Gastrocnemius medialis (tissue), 4 donors: Measurements from ENCODE around the gene PRRT4. TPM values are rescaled to one million over a fixed set of nuclear protein-coding genes. Genes with fewer than 3 reads are reported as not detected.

ENCODE experiments used
- ATAC-seq, 2 donors: fragments of 150-250 bp; one replicate each; pipeline ENCODE4 v1.9.1; 2016
- DNase-seq, 2 donors: peaks; one replicate each; pipeline ENCODE4 v3.0.0-alpha.2; 2019
- H3K27ac ChIP-seq, 4 donors: fragments of 200-600 bp; sonication (generic); 1 replicate in 1 of 4; 2 replicates in 3 of 4; pipeline ENCODE4 v1.5.1; 2016 to 2018; ENCODE audit warnings: mild to moderate bottlenecking in 2 of 4, moderate library complexity in 1 of 4
- H3K27me3 ChIP-seq, 3 donors: fragments of 200-600 bp; sonication (generic) in 2 of 3; 1 replicate in 1 of 3; 2 replicates in 2 of 3; pipeline versions ENCODE4 v1.5.1 to v1.6.0; 2016 to 2019; ENCODE audit warnings: mild to moderate bottlenecking in 1 of 3, moderate library complexity in 1 of 3
- H3K36me3 ChIP-seq, 2 donors: fragments of 200-600 bp; sonication (generic) in 1 of 2; one replicate each; pipeline ENCODE4 v1.5.1; 2017 to 2018
- H3K4me1 ChIP-seq, 2 donors: fragments of 200-600 bp; sonication (generic) in 1 of 2; one replicate each; pipeline ENCODE4 v1.5.1; 2016 to 2017; ENCODE audit warnings: mild to moderate bottlenecking in 2 of 2
- H3K4me3 ChIP-seq, 4 donors: fragments of 200-600 bp; sonication (generic) in 3 of 4; 1 replicate in 1 of 4; 2 replicates in 3 of 4; pipeline ENCODE4 v1.5.1; 2016 to 2019; ENCODE audit warnings: mild to moderate bottlenecking in 2 of 4
- H3K9me3 ChIP-seq, 3 donors: fragments of 200-600 bp; sonication (generic) in 2 of 3; 1 replicate in 1 of 3; 2 replicates in 2 of 3; pipeline ENCODE4 v1.5.1; 2016 to 2019
- POLR2A ChIP-seq, 2 donors: fragments of 450-650 bp; IDR thresholded peaks; one replicate each; pipeline ENCODE4 v1.6.1; 2017; ENCODE audit warnings: antibody characterized with exemption in 2 of 2, mild to moderate bottlenecking in 2 of 2, moderate library complexity in 2 of 2
- in situ Hi-C, 4 donors: fragments of 200-750 bp; cut with MboI; loops; one replicate each; pipeline versions ENCODE4 v1.15.0 to v1.8.0; 2017; ENCODE audit warnings: low sequenced_read_pairs in 4 of 4
- intact Hi-C: fragments of 100-400 bp; cut with DNase I; formaldehyde crosslinking; loops from one replicate; pipeline ENCODE4 v1.15.1; 2023; ENCODE audit warnings: low total_unique reads
- total RNA-seq, 4 donors: library from RNA; depleted of rRNA; stranded (reverse); fragments of >200 nt; gene quantifications; one replicate each; pipeline versions ENCODE4 v1.1.0 to v1.2.3, GENCODE V29; 2016
- TF ChIP-seq, protein P1 (sequence below), 5 experiments: fragments of 450-650 bp in 3 of 5; fragments of 200-600 bp in 2 of 5; sonication (generic) in 2 of 5; IDR thresholded peaks in 4 of 5; conservative IDR thresholded peaks in 1 of 5; 1 replicate in 4 of 5; 2 replicates in 1 of 5; pipeline ENCODE4 v1.5.1; 2016 to 2019; ENCODE audit warnings: antibody characterized with exemption in 5 of 5, mild to moderate bottlenecking in 3 of 5, moderate library complexity in 3 of 5

Gene PRRT4
- total RNA-seq, 4 donors from 2014 or later, result 0.22 to 2.2 (median 0.64) TPM

DNA sequence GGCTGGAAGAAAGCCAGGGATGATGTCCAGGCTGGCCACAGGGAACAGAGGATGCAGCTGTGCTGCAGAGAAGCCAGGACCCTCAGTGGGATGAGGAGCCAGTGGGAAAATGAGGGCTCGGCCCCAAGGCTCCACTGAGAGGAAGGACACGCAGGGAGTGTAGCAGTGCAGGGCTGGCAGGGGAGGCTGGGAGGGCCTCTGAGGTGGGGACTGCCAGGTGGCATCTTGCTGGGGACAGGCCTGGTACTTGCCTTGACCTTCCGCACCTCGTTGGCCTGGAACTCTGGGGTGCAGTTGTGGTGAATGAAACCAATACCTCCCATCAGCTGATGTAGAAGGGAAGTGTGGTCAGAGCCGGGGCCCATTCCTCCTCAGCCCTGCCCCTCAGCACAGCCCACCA lies 39.1 kb upstream of the PRRT4 start:
- DNase-seq, result no peak
- Histone ChIP-seq H3K9me3 (no peaks in the 10 kb centered on the region), H3K27me3 (peaks cover 0 to 4% (median 4%) of the 10 kb centered on the region in 3 donors), H3K36me3 (peaks cover 0 to 14% of the 10 kb centered on the region in 2 donors), H3K27ac (no peak overlapping the region), H3K4me1 (peaks cover 2 to 6% of the 10 kb centered on the region in 2 donors), H3K4me3 (no peak overlapping the region)
- no peak for ATAC-seq
- in situ Hi-C loops, result no loop called here
- TF ChIP-seq, protein P1, sequence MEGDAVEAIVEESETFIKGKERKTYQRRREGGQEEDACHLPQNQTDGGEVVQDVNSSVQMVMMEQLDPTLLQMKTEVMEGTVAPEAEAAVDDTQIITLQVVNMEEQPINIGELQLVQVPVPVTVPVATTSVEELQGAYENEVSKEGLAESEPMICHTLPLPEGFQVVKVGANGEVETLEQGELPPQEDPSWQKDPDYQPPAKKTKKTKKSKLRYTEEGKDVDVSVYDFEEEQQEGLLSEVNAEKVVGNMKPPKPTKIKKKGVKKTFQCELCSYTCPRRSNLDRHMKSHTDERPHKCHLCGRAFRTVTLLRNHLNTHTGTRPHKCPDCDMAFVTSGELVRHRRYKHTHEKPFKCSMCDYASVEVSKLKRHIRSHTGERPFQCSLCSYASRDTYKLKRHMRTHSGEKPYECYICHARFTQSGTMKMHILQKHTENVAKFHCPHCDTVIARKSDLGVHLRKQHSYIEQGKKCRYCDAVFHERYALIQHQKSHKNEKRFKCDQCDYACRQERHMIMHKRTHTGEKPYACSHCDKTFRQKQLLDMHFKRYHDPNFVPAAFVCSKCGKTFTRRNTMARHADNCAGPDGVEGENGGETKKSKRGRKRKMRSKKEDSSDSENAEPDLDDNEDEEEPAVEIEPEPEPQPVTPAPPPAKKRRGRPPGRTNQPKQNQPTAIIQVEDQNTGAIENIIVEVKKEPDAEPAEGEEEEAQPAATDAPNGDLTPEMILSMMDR (IDR thresholded peaks at IDR 0.05 in 4 of 5, conservative IDR thresholded peaks at IDR 0.05 in 1 of 5), result no peak
- TF ChIP-seq POLR2A (IDR thresholded peaks at IDR 0.05), result no peak
- intact Hi-C loops, result no loop called here

DNA sequence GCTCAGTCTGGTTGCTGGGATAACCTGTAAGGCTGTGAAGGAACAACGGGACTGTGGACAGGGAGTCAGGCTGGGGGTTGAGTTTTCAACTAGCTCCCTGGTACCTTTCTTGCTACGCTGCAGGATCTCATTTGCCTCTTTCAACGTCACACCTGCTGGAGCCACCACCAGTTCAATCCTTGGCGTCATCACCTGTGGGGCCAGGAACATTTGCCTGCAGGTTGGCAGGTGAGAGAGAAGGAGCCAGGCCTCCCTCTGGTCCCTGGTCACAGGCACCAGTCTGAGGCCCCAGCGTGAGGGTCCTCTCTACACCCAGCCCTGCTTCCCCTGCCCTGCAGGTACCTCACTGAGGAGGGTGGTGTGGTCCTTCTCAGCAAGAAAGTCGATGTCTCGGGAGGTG lies 38.5 kb upstream of the PRRT4 start:
- ATAC-seq (no peak), DNase-seq (no peak)
- intact Hi-C loops (no loop called here), in situ Hi-C loops (no loop called here)
- Histone ChIP-seq H3K27me3 (peaks cover 0 to under 1% (median 0%) of the 10 kb centered on the region in 3 donors), H3K27ac (no peak overlapping the region), H3K36me3 (peaks cover 0 to 14% of the 10 kb centered on the region in 2 donors), H3K4me3 (no peak overlapping the region), H3K9me3 (no peaks in the 10 kb centered on the region), H3K4me1 (peaks cover 2% of the 10 kb centered on the region in 2 donors)
- TF ChIP-seq, protein P1 (IDR thresholded peaks at IDR 0.05 in 4 of 5, conservative IDR thresholded peaks at IDR 0.05 in 1 of 5), result no peak
- TF ChIP-seq POLR2A (IDR thresholded peaks at IDR 0.05), result no peak

DNA sequence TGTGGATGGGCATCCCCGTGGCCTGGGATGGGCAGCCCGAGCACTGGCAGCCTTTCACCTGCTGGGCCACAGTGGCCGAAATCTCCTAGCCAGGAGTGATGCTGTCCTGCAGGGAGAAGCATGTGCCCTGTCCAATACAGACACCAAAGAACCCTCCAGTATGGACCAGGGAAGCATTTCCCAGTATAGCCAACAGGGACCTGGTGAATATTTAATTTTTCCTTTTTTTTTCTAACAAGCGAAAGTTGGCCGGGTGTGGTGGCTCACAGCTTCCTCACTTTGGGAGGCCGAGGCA lies 37.3 kb upstream of the PRRT4 start:
- no peaks in the 10 kb centered on the region for H3K4me1 ChIP-seq
- intact Hi-C loops, result loop anchor here (1.0 kb wide), 2 partner anchors 27 to 63 kb away; no protein-coding TSS in a partner anchor
- no peaks in the 10 kb centered on the region for H3K27me3 ChIP-seq
- no peak for DNase-seq
- peaks cover 0 to 14% of the 10 kb centered on the region in 2 donors for H3K36me3 ChIP-seq
- in situ Hi-C loops, result no loop called here
- TF ChIP-seq POLR2A (IDR thresholded peaks at IDR 0.05), result no peak
- TF ChIP-seq, protein P1 (IDR thresholded peaks at IDR 0.05 in 4 of 5, conservative IDR thresholded peaks at IDR 0.05 in 1 of 5), result peak in 3 of 5 experiments; percentile 5 to 29 (median 6)
- H3K27ac ChIP-seq, result no peak overlapping the region
- H3K9me3 ChIP-seq, result no peaks in the 10 kb centered on the region
- ATAC-seq, result peak in 1 of 2 donors; percentile 30
- H3K4me3 ChIP-seq, result no peak overlapping the region

DNA sequence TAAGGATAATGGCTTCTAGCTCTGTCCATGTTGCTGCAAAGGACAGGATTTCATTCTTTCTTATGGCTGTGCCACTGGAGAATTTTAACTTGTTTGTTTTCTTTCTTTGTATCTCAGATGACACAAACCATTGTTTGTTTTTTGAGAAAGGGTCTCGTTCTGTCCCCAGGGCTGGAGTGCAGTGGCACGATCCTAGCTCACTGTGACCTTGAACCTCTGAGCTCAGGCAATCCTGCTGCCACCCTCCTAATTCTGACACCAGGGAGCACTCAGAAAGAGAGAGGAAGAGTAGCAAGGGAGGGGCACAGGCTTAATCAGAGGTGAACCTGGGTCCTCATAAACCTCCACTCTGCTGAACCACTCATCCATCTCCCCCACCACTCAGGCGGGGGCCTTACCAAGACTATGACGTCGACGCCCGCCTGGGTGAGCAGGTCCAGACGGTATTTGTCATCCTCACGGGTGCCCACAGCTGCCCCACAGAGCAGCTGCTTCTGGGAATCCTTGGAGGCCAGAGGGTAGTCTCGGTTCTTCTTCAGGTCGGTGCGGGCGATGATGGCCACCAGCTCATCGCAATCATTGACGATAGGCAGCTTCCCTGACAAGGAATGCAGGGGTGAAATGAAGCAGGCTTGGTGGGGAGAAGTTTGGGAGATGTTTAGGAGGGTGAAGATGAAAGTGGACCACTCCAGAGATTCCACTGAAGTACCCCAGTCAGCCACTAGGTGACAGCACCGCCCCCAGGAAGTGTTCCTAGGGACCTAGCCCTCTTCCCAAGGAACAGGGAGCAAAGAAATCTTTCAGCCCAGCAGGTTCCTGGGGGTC lies 36.7 kb upstream of the PRRT4 start:
- in situ Hi-C loops, result no loop called here
- no peak for TF ChIP-seq POLR2A (IDR thresholded peaks at IDR 0.05)
- TF ChIP-seq, protein P1 (IDR thresholded peaks at IDR 0.05 in 4 of 5, conservative IDR thresholded peaks at IDR 0.05 in 1 of 5), result peak; percentile 71 to 96 (median 92)
- Histone ChIP-seq H3K27ac (no peak overlapping the region), H3K36me3 (peaks cover 0 to 14% of the 10 kb centered on the region in 2 donors), H3K4me1 (no peaks in the 10 kb centered on the region), H3K9me3 (no peaks in the 10 kb centered on the region), H3K4me3 (no peak overlapping the region), H3K27me3 (no peaks in the 10 kb centered on the region)
- ATAC-seq (peak in 1 of 2 donors; percentile 82), DNase-seq (no peak)
- intact Hi-C loops, result loop anchor here (1.0 kb wide), 2 partner anchors 27 to 63 kb away; no protein-coding TSS in a partner anchor
